Stomach (tissue), 4 donors: Measurements from ENCODE around the gene RBM38.

ENCODE experiments used
- CTCF ChIP-seq, 7 experiments: fragments of 450-650 bp in 4 of 7; fragments of 200-600 bp in 3 of 7; sonication (generic) in 3 of 7; IDR thresholded peaks; one replicate each; pipeline ENCODE4 v1.5.1; 2016 to 2019; ENCODE audit warnings: antibody characterized with exemption in 7 of 7, control low read depth in 2 of 7, mild to moderate bottlenecking in 1 of 7
- EP300 ChIP-seq: sonication (generic); formaldehyde crosslinking; IDR thresholded peaks from one replicate; pipeline ENCODE4 v1.6.1; 2017; ENCODE audit warnings: antibody characterized with exemption
- POLR2A ChIP-seq, 4 donors: fragments of 450-650 bp; IDR thresholded peaks; one replicate each; pipeline ENCODE4 v1.6.1; 2016; ENCODE audit warnings: antibody characterized with exemption in 4 of 4, control low read depth in 2 of 4, mild to moderate bottlenecking in 1 of 4, moderate library complexity in 1 of 4

DNA sequence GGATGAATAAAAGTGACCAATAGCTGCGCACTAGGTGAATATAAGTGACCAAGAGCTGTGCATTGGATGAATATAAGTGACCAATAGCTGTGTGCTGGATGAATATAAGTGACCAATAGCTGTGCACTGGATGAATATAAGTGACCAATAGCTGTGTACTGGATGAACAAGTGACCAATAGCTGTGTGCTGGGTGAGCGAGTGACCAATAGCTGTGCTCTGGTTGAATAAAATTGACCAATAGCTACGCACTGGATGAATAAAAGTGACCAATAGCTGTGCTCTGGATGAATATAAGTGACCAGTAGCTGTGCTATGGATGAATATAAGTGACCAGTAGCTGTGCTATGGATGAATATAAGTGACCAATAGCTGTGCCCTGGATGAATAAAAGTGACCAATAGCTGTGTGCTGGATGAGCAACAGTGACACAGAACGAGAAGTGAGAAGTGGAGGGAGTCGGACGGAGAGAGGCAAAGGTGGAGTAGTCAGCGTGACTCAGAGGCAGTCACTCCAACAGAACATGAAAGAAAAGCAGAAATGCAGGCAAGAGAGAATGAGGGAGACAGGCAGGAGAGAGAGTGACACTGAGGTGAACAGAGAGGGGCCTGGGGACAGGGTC lies 38.5 kb downstream of the RBM38 start:
- TF ChIP-seq POLR2A (IDR thresholded peaks at IDR 0.05) = no peak
- TF ChIP-seq CTCF (IDR thresholded peaks at IDR 0.05) = no peak
- TF ChIP-seq EP300 = no peak
